T-helper 2 cell treated with Interferon-gamma antibody and Interleukin-4, amounts not matched to agents 100 ng/mL and 5 ng/mL, for 36 hours (primary cell): ENCODE measurements around the gene DMAC2. TPM values are rescaled to one million over a fixed set of nuclear protein-coding genes. Genes with fewer than 3 reads are reported as not detected.
"Not testable (repeated sequence)": the region's sequence is repeated elsewhere in the genome, so short reads cannot be mapped to it uniquely, and the experiment has no call there.

Experiments used
- intact Hi-C: fragments of 100-400 bp; cut with micrococcal nuclease; formaldehyde crosslinking; loops from one replicate; pipeline ENCODE4 v1.15.1; 2023
- total RNA-seq: library from RNA; stranded (reverse); gene quantifications from 2 replicates; pipeline ENCODE4 v1.2.3, GENCODE V29; 2022

DMAC2 gene
- total RNA-seq, 1 donor from 2014 or later = 44.5 TPM

GRCh38 chr19:41424335-41425173 is 15.2 kb downstream of the DMAC2 start:
- intact Hi-C loops = no loop called here

GRCh38 chr19:41422955-41423354 is 16.8 kb downstream of the DMAC2 start:
- intact Hi-C loops = no loop called here

- intact Hi-C loops = no loop called here
These were observed 17.3 kb downstream of the DMAC2 start for GRCh38 chr19:41422456-41422855.

GRCh38 chr19:41421973-41422372 is 17.7 kb downstream of the DMAC2 start:
- intact Hi-C loops = no loop called here

GRCh38 chr19:41421314-41421713 is 18.4 kb downstream of the DMAC2 start:
- intact Hi-C loops = no loop called here

GRCh38 chr19:41420101-41420880 is 19.4 kb downstream of the DMAC2 start:
- intact Hi-C loops = no loop called here

- intact Hi-C loops = no loop called here
These were observed 23.5 kb downstream of the DMAC2 start for GRCh38 chr19:41416194-41416674.

GRCh38 chr19:41415154-41415571 is 24.5 kb downstream of the DMAC2 start:
- intact Hi-C loops = no loop called here

- intact Hi-C loops = no loop called here
These were observed 25.3 kb downstream of the DMAC2 start for GRCh38 chr19:41414461-41414860.

GRCh38 chr19:41413947-41414346 is 25.8 kb downstream of the DMAC2 start:
- intact Hi-C loops = no loop called here

- intact Hi-C loops = no loop called here
These were observed 26.8 kb downstream of the DMAC2 start for GRCh38 chr19:41412953-41413352.

GRCh38 chr19:41411968-41412265 is 27.8 kb downstream of the DMAC2 start:
- intact Hi-C loops = no loop called here

GRCh38 chr19:41411100-41411967 is 28.4 kb downstream of the DMAC2 start:
- intact Hi-C loops = no loop called here

GRCh38 chr19:41410336-41411054 is 29.2 kb downstream of the DMAC2 start:
- intact Hi-C loops = no loop called here

GRCh38 chr19:41409288-41409687 is 30.4 kb downstream of the DMAC2 start:
- intact Hi-C loops = no loop called here

GRCh38 chr19:41408846-41409245 is 30.9 kb downstream of the DMAC2 start:
- intact Hi-C loops = not testable (repeated sequence)

- intact Hi-C loops = no loop called here
These were observed 31.5 kb downstream of the DMAC2 start for GRCh38 chr19:41408256-41408655.

- intact Hi-C loops = no loop called here
These were observed 32.4 kb downstream of the DMAC2 start for GRCh38 chr19:41407271-41407670.

GRCh38 chr19:41405776-41406175 is 33.9 kb downstream of the DMAC2 start:
- intact Hi-C loops = no loop called here

GRCh38 chr19:41403181-41403970 is 36.3 kb downstream of the DMAC2 start:
- intact Hi-C loops = no loop called here
